ENCODE results near the gene CD28.

The CD28 gene

DNA sequence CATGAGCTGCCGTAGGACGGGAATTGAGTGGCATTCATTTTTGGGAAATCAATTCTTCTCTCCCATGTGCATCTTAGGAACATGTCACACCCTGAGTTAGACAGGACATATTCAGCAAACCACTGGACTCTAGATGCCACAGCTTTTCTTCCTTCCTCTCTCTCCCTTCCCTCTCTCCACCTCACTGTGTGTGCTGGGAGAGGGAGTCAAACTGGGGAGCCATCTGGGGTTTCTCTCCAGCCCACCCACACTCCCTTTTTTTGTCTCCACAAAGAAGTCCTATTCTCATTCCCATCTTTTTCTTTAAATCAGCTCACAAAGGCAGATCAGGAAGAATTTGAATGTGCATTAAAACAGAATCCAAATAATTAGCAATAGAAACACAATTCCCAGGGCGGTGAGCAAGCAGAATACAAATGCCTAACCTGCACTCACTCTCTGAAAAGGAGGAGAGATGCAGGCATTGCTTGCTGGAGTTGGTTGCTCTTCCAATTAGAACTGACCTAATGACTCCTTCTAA is 15.4 kb downstream of the CD28 start:
- TF ChIP-seq, protein P1, sequence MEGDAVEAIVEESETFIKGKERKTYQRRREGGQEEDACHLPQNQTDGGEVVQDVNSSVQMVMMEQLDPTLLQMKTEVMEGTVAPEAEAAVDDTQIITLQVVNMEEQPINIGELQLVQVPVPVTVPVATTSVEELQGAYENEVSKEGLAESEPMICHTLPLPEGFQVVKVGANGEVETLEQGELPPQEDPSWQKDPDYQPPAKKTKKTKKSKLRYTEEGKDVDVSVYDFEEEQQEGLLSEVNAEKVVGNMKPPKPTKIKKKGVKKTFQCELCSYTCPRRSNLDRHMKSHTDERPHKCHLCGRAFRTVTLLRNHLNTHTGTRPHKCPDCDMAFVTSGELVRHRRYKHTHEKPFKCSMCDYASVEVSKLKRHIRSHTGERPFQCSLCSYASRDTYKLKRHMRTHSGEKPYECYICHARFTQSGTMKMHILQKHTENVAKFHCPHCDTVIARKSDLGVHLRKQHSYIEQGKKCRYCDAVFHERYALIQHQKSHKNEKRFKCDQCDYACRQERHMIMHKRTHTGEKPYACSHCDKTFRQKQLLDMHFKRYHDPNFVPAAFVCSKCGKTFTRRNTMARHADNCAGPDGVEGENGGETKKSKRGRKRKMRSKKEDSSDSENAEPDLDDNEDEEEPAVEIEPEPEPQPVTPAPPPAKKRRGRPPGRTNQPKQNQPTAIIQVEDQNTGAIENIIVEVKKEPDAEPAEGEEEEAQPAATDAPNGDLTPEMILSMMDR (IDR thresholded peaks at IDR 0.05), result no peak
- no peak for TF ChIP-seq ZFX (IDR thresholded peaks at IDR 0.05; ENCODE audit: borderline replicate concordance)
- peak overlapping the region; percentile 47 for H3K27ac ChIP-seq

DNA sequence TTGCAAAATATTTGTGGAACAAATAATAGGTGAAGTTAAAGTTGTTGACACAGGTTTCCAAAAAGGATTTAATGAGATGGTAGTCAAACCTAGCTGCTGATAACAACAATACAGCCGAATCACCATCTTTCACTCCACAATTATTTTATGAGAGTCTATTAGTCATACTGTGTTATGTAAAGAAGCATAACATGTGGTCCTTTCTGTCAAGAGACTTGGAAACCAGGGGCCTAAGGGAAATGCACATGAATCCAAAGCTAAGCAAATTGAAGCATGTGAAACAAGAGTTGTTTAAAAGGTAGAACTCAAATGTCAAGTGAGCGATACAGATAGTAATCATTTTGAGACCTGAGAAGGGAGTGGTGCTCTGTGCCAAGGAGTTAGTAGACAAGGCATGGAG is 16.0 kb downstream of the CD28 start:
- H3K27ac ChIP-seq, result peak overlapping the region; percentile 47
- TF ChIP-seq, protein P1 (IDR thresholded peaks at IDR 0.05), result no peak
- TF ChIP-seq ZFX (IDR thresholded peaks at IDR 0.05; ENCODE audit: borderline replicate concordance), result no peak

DNA sequence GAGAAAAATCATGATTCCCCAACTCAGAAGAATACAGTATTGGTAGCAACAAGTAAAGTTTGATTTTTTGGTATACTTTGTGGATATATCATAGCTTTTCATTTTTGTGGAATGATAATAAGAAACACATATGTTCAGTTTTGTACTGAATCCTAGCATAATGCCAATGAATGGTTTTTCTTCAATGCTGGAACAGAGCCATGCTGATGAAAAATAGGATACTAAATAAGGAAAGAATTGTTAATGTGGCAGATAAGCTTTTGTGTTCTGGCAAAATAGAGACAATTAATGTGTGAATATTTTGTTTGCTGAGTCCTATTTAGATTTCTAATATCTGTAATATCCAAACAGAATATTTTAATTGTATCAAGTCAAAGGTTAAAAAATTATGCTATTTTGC is 21.9 kb downstream of the CD28 start:
- no peak overlapping the region for H3K27ac ChIP-seq
- no peak for TF ChIP-seq ZFX (IDR thresholded peaks at IDR 0.05; ENCODE audit: borderline replicate concordance)
- TF ChIP-seq, protein P1 (IDR thresholded peaks at IDR 0.05), result no peak

DNA sequence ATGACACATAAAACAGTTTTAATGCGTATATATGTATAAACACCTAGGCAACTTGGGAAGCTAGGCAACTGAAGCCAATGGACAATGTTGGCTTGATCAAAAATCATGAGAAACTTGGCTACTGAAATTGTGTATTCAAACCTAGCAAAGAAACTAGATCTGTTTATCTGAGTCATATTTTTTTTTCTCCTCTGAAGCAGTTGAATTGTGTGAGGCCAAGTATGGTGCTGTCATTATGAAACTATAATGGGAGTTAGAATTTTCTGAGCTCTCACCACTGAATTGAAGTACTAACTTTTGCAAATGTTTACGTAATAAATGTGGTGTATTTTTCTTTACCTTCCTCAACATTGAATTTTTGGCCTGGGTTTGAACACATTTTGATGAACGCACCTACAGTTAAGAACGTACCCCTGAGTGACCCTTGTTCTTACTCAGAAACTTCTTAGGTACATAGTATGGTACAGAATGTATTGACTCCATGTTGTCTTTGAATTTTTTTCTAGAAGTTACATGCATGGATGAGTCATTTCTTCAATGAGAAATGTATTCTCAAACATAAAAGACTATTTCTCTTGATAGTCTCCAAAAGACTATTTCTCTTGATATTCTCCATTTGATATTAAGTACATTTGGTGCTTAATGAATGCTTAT is 23.8 kb downstream of the CD28 start:
- H3K27ac ChIP-seq, result no peak overlapping the region
- TF ChIP-seq, protein P1 (IDR thresholded peaks at IDR 0.05), result no peak
- no peak for TF ChIP-seq ZFX (IDR thresholded peaks at IDR 0.05; ENCODE audit: borderline replicate concordance)

DNA sequence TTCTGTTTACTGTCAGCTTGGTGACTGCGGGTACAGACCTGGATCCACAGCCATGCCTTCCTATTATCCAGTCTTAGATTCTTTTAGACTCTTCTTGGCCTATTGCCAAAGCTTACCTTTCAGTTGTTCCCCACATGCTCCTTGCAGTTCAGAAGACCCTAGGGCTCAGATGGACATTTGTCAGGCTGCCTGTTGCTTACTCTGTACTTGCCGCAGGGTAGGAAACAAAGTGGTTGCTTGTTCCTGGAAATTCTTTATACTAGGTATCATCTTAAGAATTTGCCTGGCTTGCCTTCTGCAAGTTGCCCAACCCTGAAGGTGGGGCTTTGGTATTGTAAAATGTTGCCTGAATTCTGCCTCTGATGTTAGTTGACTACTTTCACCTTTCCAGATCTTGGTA is 24.4 kb downstream of the CD28 start:
- no peak overlapping the region for H3K27ac ChIP-seq
- TF ChIP-seq, protein P1 (IDR thresholded peaks at IDR 0.05), result no peak
- no peak for TF ChIP-seq ZFX (IDR thresholded peaks at IDR 0.05; ENCODE audit: borderline replicate concordance)

DNA sequence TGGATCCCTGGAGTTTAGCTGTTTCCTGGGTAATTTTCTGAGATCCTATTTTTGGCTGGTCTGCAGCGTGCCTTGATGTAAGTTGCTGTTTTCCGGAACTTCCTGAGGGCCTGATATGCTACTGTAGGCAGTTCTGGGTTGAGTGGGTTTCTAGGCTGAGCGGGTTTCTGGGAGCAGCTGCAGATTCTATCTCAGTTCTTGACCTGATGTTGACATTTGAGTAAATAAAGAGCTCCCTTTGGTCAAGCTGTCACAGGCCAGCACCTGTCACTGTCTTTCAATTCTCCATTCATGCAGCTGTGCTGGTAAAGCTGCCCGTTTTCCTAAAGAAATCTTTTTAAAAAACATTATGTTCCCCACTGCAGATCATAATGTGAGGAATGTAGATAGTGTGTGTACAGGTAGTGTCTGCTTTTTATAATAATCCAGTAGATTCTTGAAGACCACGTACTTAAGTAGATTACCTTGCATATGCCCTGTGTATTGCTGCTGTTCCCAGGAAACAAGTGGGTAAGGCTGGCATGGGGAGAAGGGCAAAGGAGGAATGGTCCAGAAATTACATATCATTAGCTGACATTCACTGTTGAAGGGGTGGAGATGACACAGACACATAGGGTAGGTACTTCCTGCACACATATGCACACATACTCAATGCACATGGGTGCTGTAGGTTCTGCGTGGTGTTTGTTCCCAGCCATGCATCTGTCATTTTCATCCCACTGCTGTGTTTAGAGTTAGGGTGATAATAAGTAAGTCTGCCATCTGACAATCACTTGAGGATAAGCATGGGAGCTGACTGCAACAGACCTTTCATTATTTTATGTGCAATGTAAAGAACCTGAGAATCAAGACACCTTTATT is 25.9 kb downstream of the CD28 start:
- no peak for TF ChIP-seq ZFX (IDR thresholded peaks at IDR 0.05; ENCODE audit: borderline replicate concordance)
- TF ChIP-seq, protein P1 (IDR thresholded peaks at IDR 0.05), result no peak

More for the DNA sequence above, 25.9 kb downstream of the CD28 start:
- H3K27ac ChIP-seq, result no peak overlapping the region

All from 22Rv1 (cell line).